Choroid plexus epithelial cell (primary cell): ENCODE measurements around the gene REPIN1.
A peak's percentile ranks its signal among the peaks of the same experiment; 100 is the strongest.

Experiments used
- DNase-seq: peaks from one replicate; pipeline ENCODE4 v3.0.0-alpha.2; 2010; ENCODE audit warnings: low read depth
- H3K4me3 ChIP-seq: 2 replicates; pipeline ENCODE4 v1.5.1; 2011; ENCODE audit warnings: low read depth, mild to moderate bottlenecking, control low read depth, low read length, moderate library complexity
- TF ChIP-seq, protein P1 (sequence below): conservative IDR thresholded peaks from 2 replicates; pipeline ENCODE4 v1.5.1; 2011; ENCODE audit warnings: low read depth, mild to moderate bottlenecking, control low read depth, inconsistent platforms, low read length, moderate library complexity

Gene REPIN1

DNA sequence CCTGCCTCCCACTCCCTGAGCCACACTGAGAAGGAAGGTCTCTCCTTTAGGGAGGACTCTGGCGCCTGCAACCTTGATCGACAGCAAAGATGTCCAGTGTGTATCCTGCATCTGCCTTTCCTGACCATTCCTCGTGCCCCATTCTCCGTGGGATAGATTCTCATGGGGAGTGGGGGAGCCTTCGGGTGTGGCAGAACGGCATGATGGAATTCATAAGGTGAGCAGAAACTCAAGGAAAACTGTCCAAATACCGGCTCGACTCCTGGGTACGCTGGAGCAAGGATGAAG is 26.6 kb upstream of the REPIN1 start:
- TF ChIP-seq, protein P1, sequence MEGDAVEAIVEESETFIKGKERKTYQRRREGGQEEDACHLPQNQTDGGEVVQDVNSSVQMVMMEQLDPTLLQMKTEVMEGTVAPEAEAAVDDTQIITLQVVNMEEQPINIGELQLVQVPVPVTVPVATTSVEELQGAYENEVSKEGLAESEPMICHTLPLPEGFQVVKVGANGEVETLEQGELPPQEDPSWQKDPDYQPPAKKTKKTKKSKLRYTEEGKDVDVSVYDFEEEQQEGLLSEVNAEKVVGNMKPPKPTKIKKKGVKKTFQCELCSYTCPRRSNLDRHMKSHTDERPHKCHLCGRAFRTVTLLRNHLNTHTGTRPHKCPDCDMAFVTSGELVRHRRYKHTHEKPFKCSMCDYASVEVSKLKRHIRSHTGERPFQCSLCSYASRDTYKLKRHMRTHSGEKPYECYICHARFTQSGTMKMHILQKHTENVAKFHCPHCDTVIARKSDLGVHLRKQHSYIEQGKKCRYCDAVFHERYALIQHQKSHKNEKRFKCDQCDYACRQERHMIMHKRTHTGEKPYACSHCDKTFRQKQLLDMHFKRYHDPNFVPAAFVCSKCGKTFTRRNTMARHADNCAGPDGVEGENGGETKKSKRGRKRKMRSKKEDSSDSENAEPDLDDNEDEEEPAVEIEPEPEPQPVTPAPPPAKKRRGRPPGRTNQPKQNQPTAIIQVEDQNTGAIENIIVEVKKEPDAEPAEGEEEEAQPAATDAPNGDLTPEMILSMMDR, result no peak
- no peak overlapping the region for H3K4me3 ChIP-seq
- no peak for DNase-seq

DNA sequence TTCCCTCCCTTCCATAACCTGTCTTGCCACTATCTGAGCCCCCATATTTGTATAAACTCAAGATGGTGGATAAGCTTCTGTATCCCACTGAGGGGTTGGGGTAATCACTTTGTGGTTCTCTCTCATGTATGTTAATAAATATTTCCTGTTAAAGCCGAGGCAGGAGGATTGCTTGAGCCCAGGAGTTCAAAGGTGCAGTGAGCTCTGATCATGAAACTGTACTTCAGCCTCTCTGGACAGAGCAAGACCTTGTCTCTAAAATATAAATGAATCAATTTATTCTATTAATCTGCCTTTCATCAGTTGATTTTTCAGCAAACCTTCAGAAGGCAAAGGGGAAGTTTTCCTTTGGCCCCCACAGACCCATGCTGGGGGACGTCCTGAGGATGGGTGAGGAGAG is 25.4 kb upstream of the REPIN1 start:
- TF ChIP-seq, protein P1, result no peak
- no peak overlapping the region for H3K4me3 ChIP-seq
- DNase-seq, result no peak

DNA sequence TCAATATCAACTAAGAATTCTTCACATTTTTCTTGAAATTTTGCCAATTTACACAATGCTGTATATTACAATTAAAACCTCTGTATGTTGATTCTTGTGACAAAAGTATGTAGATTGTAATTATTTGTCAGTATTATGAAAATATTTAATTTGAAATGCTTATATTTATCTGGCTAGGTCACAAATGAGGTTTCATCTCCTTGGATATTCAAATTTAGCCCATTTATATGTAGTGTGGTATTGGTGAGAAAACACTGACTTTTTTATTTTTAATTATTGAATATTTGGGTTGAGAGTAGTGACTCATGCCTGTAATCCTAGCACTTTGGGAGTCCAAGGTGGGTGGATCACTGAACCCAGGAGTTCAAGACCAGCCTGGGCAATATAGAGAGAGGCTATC is 24.3 kb upstream of the REPIN1 start:
- no peak for DNase-seq
- TF ChIP-seq, protein P1, result no peak
- no peak overlapping the region for H3K4me3 ChIP-seq

DNA sequence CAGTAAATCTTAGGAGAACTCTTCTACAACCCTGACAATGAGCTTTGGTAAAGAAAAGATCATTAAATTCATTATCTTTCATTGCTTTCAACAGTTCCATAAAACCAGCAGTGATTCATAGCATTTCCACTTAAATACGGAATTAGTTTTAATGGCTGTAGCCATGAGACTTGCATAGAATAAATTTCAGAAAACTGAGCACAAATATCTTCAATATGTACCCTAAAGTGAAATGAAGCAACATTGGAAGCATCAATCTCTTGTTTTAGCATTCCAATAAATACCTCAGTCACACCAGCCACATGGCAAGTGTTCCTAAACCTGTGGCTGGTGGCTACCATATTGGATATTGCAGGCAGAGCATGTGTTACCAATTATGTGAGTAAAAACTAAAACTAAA is 23.6 kb upstream of the REPIN1 start:
- DNase-seq, result no peak
- TF ChIP-seq, protein P1, result no peak

DNA sequence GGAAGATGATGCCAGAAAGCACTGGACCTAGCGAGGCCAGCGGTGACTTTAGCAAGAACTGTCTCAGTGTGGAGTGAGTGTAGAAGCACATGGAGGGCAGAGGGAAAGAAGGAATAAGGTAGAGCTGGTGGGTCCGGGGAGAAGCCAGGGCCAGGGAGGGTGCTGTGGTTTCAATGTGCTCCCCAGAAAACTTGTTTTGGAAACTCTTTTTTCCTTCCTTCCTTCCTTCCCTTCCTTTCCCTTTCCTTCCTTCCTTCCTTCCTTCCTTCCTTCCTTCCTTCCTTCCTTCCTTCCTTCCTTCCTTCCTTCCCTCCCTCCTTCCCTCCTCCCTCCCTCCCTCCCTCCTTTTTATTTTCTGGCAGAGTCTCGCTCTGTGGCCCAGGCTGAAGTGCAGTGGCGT is 21.7 kb upstream of the REPIN1 start:
- no peak overlapping the region for H3K4me3 ChIP-seq
- TF ChIP-seq, protein P1, result no peak
- no peak for DNase-seq

More for the DNA sequence above, 23.6 kb upstream of the REPIN1 start:
- H3K4me3 ChIP-seq, result no peak overlapping the region

DNA sequence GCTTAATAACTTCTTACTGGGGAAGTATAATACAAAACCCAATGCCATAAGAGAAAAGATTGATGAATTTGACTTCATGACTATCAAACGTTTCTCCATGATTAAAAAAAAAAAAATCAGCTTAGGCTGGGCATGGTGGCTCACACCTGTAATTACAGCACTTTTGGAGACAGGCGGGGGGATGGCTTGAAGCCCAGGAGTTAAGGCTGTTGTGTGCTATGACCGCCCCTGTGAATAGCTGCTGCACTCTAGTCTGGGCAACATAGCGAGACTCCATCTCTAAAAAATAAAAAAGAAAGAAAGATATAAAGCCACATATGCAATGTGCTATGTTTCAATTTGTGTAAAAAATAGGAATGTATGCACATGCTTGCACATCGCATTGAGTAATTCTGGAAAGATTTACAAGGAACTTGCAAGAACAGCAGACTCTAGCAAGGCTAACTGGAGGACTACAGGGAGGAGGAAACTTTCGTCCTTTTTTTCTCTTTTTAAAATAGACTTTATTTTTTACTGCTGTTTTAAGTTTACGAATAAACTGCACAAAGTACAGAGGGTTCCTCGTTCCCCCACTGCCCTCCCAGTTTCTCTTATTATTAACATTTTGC is 16.9 kb upstream of the REPIN1 start:
- TF ChIP-seq, protein P1, result no peak
- DNase-seq, result peak; percentile 33
- H3K4me3 ChIP-seq, result no peak overlapping the region

DNA sequence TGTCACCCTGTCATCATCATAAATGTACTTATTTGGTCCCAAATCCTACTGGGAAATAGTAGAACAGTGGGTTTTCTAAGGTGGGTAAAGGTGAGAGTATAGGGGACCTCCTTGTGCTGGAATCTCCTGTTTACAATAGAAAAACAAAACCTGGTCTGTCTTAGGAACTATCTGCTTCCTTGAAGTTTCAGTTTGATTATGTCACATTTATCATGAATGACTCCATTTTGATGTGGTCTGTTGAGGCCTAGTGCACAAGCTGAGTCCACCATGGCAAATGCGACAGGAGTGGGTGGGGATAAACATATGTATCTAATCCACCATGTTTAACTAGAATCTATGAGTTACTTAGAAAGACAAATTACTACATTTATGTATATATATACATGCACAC is 13.0 kb upstream of the REPIN1 start:
- DNase-seq, result no peak
- TF ChIP-seq, protein P1, result no peak
- H3K4me3 ChIP-seq, result no peak overlapping the region
